Umbilical cord (tissue), 2 donors: Measurements from ENCODE around the gene TMEM87B. TPM values are rescaled to one million over a fixed set of nuclear protein-coding genes. Genes with fewer than 3 reads are reported as not detected.

Experiments used
- DNase-seq: peaks from one replicate; pipeline ENCODE4 v3.0.0-alpha.2; 2015; ENCODE audit warnings: low spot score
- total RNA-seq: library from RNA; depleted of rRNA; stranded (reverse); fragments of >200 nt; gene quantifications from one replicate; pipeline ENCODE4 v1.2.3, GENCODE V29; 2014; ENCODE audit warnings: low replicate concordance; ENCODE audit not compliant: insufficient read depth

The TMEM87B gene
- total RNA-seq, 1 donor from 2014 or later = 108 TPM

GRCh38 chr2:112166806-112167499 lies 111.9 kb downstream of the TMEM87B start:
- no peak for DNase-seq

- DNase-seq = no peak
Observed at GRCh38 chr2:112168422-112169124, 113.5 kb downstream of the TMEM87B start.

Other genes with a start within 250 kb of the TMEM87B start
- 39.2 TPM for gene ANAPC1, start 171.1 kb upstream of the TMEM87B start, total RNA-seq
- 8.4 TPM for gene MERTK, start 156.7 kb upstream of the TMEM87B start, total RNA-seq
- gene FBLN7, start 83.1 kb downstream of the TMEM87B start, total RNA-seq = 1.2 TPM
- gene ZC3H8, start 199.8 kb downstream of the TMEM87B start, total RNA-seq = 5.1 TPM
- 9.1 TPM for gene ZC3H6, start 220.3 kb downstream of the TMEM87B start, total RNA-seq